KOPT-K1 (cell line): ENCODE data around the gene GNG2.

ENCODE experiments used
- H3K27ac ChIP-seq: fragments of 200-600 bp; sonication (generic); 2 replicates; pipeline ENCODE4 v1.5.1; 2016; ENCODE audit warnings: antibody characterized with exemption, mild to moderate bottlenecking, low read depth, low read length; ENCODE audit not compliant: poor library complexity, severe bottlenecking
- H3K36me3 ChIP-seq: fragments of 200-600 bp; sonication (generic); 2 replicates; pipeline ENCODE4 v1.5.1; 2017; ENCODE audit warnings: antibody characterized with exemption, mild to moderate bottlenecking, low read length, moderate library complexity; ENCODE audit not compliant: insufficient read depth
- H3K9me3 ChIP-seq: fragments of 200-600 bp; sonication (generic); 2 replicates; pipeline ENCODE4 v1.5.1; 2017; ENCODE audit warnings: antibody characterized with exemption, low read length, mild to moderate bottlenecking; ENCODE audit not compliant: insufficient read depth, poor library complexity, severe bottlenecking

The GNG2 gene

GRCh38 chr14:51846631-51847488 is 13.6 kb upstream of the GNG2 start:
- Histone ChIP-seq H3K27ac (peak overlapping the region; percentile 94), H3K9me3 (peaks cover 9% of the 10 kb centered on the region), H3K36me3 (no peaks in the 10 kb centered on the region)

GRCh38 chr14:51847489-51847796 is 13.0 kb upstream of the GNG2 start:
- Histone ChIP-seq H3K9me3 (peaks cover 9% of the 10 kb centered on the region), H3K36me3 (no peaks in the 10 kb centered on the region), H3K27ac (peak overlapping the region; percentile 94)

DNA sequence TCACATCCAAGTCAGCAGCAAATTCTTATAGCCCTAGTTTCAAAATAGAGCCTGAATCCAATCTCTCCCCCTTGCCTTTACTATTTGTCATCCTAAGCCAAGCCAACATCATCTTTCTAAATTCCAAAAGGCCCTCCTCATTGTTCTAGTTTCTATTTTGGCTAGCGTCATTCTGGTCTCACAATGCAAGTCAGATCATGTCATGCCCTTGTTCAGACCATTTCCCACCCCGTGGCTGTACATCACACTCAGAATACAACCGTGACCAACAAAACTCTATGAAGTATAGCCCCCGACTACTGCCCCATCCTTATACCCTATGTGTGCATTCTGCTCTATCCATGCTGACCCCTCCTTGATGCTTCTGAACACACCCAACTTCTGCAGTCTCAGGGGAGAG is 12.3 kb upstream of the GNG2 start:
- Histone ChIP-seq H3K36me3 (no peaks in the 10 kb centered on the region), H3K27ac (peak overlapping the region; percentile 94), H3K9me3 (peaks cover 9% of the 10 kb centered on the region)

DNA sequence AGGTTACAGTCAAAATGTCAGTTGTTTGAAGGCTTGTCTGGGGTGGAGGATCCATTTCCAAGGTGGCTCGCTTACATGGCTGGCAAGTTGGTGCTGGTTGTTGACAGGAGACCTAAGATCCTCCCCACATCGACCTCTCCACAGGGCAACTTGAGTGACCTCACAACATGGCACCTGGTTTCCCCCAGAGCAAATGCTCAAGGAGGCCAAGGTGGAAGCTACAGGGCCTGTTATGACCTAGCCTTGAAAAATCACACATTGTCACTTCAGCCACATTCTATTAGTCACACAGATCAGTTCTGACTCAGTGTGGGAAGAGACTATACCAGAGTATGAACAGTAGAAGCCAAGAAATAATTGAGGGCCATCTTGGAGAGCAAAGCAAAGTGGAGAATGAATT is 11.3 kb upstream of the GNG2 start:
- H3K27ac ChIP-seq = peak overlapping the region; percentile 94
- peaks cover 9% of the 10 kb centered on the region for H3K9me3 ChIP-seq
- no peaks in the 10 kb centered on the region for H3K36me3 ChIP-seq

DNA sequence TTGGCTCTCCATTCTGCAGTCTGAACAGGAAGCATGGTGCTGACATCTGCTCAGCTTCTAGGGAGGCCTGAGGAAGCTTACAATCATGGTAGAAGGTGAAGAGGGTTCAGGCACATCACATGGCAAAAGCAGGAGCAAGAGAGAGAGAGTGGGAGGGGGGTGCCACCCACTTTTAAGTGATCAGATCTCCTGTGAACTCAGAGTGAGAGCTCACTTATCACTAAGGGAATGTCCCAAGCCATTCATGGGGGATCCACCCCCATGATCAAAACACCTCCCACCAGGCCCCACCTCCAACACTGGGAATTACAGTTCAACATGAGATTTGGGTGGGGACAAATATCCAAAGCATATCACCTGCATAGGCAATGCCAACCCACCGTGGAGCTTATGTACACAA is 9.8 kb upstream of the GNG2 start:
- Histone ChIP-seq H3K9me3 (peaks cover 9% of the 10 kb centered on the region), H3K36me3 (no peaks in the 10 kb centered on the region), H3K27ac (no peak overlapping the region)

- peaks cover 9% of the 10 kb centered on the region for H3K9me3 ChIP-seq
- no peak overlapping the region for H3K27ac ChIP-seq
- no peaks in the 10 kb centered on the region for H3K36me3 ChIP-seq
These were observed 7.9 kb upstream of the GNG2 start for GRCh38 chr14:51852541-51852940.

GRCh38 chr14:51855234-51855633 is 5.2 kb upstream of the GNG2 start:
- H3K36me3 ChIP-seq = no peaks in the 10 kb centered on the region
- H3K9me3 ChIP-seq = peaks cover 6% of the 10 kb centered on the region
- no peak overlapping the region for H3K27ac ChIP-seq

- Histone ChIP-seq H3K9me3 (no peaks in the 10 kb centered on the region), H3K27ac (no peak overlapping the region), H3K36me3 (no peaks in the 10 kb centered on the region)
These were observed 3.6 kb upstream of the GNG2 start for GRCh38 chr14:51856792-51857296.

- H3K36me3 ChIP-seq = no peaks in the 10 kb centered on the region
- peak overlapping the region; percentile 97 for H3K27ac ChIP-seq
- H3K9me3 ChIP-seq = no peaks in the 10 kb centered on the region
These were observed 1.3 kb upstream of the GNG2 start for GRCh38 chr14:51859131-51859530.

DNA sequence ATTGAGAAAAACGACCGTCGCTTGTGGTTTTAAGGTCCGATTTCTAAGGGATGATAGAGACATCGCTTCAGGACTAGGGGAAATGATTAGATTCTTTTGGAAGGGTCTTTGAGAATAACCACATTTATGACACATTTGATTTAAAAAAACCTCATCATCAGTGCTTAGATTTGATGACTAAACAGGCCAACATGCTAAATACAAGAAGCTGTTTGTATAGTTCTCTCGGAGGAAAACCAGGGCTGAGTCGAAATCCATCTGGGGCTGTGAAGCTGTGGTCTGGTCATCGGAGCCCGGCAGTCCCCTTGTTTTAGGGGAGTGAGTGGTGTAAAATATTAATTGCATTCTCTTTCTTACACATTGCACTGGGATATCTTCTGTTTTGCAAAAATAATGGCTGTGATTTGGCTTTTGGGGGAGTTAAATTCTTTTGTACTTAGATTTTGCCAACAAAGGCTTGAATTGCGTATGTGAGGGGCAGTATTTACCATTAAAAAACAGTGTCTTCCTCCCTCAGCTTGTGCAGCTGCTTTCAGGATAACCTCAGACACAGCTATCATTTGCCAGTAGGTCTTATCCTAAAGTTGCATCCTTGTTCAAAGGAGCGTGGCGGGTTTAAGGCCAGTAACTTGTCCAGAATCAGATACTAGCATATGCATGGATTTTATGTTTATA is 550 bp downstream of the GNG2 start:
- Histone ChIP-seq H3K27ac (peak overlapping the region; percentile 97), H3K36me3 (no peaks in the 10 kb centered on the region), H3K9me3 (no peaks in the 10 kb centered on the region)

DNA sequence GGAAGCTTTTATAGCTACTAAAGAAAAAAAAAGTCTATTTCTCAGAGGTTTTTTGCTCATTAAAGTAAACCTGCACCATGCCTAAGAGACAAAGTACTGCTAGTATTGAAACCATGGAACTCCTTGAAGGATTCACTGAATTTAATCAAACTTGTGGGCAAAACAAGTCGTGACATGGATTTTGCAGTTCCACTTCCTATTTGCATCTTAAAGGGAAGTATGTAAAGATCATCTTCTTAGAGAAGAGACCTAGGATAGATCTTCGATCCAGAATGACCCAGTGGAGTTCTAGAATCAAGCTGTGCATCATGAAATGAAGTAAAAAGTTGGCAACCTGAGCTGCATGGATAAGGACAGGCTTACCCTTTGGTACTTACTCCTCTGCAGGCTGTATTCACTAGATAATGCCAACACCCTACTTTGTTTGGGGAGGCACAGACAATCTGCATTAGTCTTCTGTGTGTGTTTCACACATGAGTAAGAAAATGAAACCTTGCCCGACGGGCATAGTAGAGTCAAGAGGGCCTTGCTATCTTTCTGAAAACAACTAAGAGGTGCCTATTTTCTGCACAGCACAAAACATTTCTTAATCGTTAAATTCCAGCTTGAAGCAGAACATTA is 1.9 kb downstream of the GNG2 start:
- no peaks in the 10 kb centered on the region for H3K36me3 ChIP-seq
- peak overlapping the region; percentile 97 for H3K27ac ChIP-seq
- no peaks in the 10 kb centered on the region for H3K9me3 ChIP-seq

GRCh38 chr14:51862860-51863259 is 2.4 kb downstream of the GNG2 start:
- Histone ChIP-seq H3K36me3 (no peaks in the 10 kb centered on the region), H3K27ac (peak overlapping the region; percentile 97), H3K9me3 (no peaks in the 10 kb centered on the region)

- 0 out of 2 replicates have a peak, but pooled peaks cover 3% of the 10 kb centered on the region for H3K36me3 ChIP-seq
- no peaks in the 10 kb centered on the region for H3K9me3 ChIP-seq
- H3K27ac ChIP-seq = no peak overlapping the region
These were observed 5.7 kb downstream of the GNG2 start for GRCh38 chr14:51865953-51866747.

DNA sequence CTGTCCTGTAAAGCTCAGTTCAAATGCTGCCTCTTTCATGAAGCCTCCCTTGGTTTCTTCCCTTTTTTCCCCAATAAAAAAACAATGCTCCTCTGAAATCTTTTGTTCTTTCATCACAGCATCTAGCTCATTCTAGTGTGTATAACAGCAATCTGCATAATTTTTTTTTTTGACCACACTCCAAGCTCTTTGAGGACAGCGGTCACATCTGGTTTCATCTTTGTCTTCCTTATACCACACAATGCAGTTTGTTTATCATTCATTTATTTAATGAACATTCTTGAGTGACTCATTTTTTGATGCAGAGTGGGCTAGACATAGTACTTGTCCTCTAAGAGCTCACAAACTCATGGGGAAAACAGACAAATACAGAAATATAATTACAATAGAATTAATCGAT is 7.3 kb downstream of the GNG2 start:
- Histone ChIP-seq H3K9me3 (no peaks in the 10 kb centered on the region), H3K36me3 (0 out of 2 replicates have a peak, but pooled peaks cover 12% of the 10 kb centered on the region), H3K27ac (no peak overlapping the region)

GRCh38 chr14:51868405-51868804 is 8.0 kb downstream of the GNG2 start:
- Histone ChIP-seq H3K36me3 (peaks cover 15% of the 10 kb centered on the region; the same call in 1 of the 2 replicates), H3K9me3 (no peaks in the 10 kb centered on the region), H3K27ac (no peak overlapping the region)
